Neural progenitor cell (in vitro differentiated cells): Measurements from ENCODE around the gene TBRG4.

ENCODE experiments used
- CTCF ChIP-seq: fragments of 200-600 bp; sonication (generic); IDR thresholded peaks from 2 replicates; pipeline ENCODE4 v1.5.1; 2017; ENCODE audit warnings: antibody characterized with exemption, mild to moderate bottlenecking
- EZH2 ChIP-seq: fragments of 200-600 bp; sonication (generic); IDR thresholded peaks from 2 replicates; pipeline ENCODE4 v1.6.1; 2017; ENCODE audit warnings: antibody characterized with exemption, mild to moderate bottlenecking, moderate library complexity
- EZH2phosphoT487 ChIP-seq: fragments of 200-600 bp; sonication (generic); IDR thresholded peaks from 2 replicates; pipeline ENCODE4 v1.6.1; 2017; ENCODE audit warnings: antibody characterized with exemption

- TF ChIP-seq CTCF (no peak), EZH2phosphoT487 (no peak), EZH2 (no peak)
Observed at GRCh38 chr7:45068236-45069023, 43.1 kb downstream of the TBRG4 start.
